Measurements from ENCODE around the gene EPB41L2.
"Not testable (repeated sequence)": the region's sequence is repeated elsewhere in the genome, so short reads cannot be mapped to it uniquely, and the experiment has no call there.

Gene EPB41L2

DNA sequence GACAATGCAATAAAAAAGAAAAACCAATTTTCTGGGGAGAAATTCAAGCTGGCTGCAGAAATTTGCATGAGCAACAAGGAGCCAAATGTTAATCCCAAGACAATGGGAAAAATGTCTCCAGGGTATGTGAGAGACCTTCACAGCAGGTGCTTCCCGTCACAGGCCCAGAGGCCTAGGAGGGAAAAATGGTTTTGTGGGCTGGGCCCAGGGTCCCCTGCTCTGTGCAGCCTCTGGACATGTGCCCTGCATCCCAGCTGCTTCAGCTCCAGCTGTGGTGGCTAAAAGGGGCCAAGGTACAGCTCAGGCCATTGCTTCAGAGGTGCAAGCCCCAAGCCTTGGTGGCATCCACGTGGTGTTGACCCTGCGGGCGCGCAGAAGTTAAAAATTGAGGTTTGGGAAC lies 55.1 kb downstream of the EPB41L2 start:
- not testable (repeated sequence) for H3K27me3 ChIP-seq (replicated peaks; ENCODE audit: control insufficient read depth, insufficient read depth, low read length, poor library complexity, severe bottlenecking); H3K4me1 ChIP-seq (ENCODE audit: control insufficient read depth, insufficient read depth, low read length, poor library complexity, severe bottlenecking); H3K27ac ChIP-seq (ENCODE audit: insufficient read depth, low read length, poor library complexity, severe bottlenecking); DNase-seq; H3K9me3 ChIP-seq (ENCODE audit: control insufficient read depth, low read length); H3K4me3 ChIP-seq (ENCODE audit: insufficient read depth, low read depth, low read length, poor library complexity, severe bottlenecking); H3K36me3 ChIP-seq (ENCODE audit: control insufficient read depth, insufficient read depth, low read length)

GRCh38 chr6:131007286-131007685 lies 55.8 kb downstream of the EPB41L2 start:
- H3K4me3 ChIP-seq (ENCODE audit: insufficient read depth, low read depth, low read length, poor library complexity, severe bottlenecking) = no peak overlapping the region
- no peaks in the 10 kb centered on the region for H3K4me1 ChIP-seq (ENCODE audit: control insufficient read depth, insufficient read depth, low read length, poor library complexity, severe bottlenecking)
- no peaks in the 10 kb centered on the region for H3K27me3 ChIP-seq (replicated peaks; ENCODE audit: control insufficient read depth, insufficient read depth, low read length, poor library complexity, severe bottlenecking)
- H3K27ac ChIP-seq (ENCODE audit: insufficient read depth, low read length, poor library complexity, severe bottlenecking) = no peak overlapping the region
- no peak for DNase-seq
- peaks cover 4% of the 10 kb centered on the region for H3K9me3 ChIP-seq (ENCODE audit: control insufficient read depth, low read length)
- H3K36me3 ChIP-seq (ENCODE audit: control insufficient read depth, insufficient read depth, low read length) = no peaks in the 10 kb centered on the region

- Histone ChIP-seq H3K4me3 (ENCODE audit: insufficient read depth, low read depth, low read length, poor library complexity, severe bottlenecking) (no peak overlapping the region), H3K27ac (ENCODE audit: insufficient read depth, low read length, poor library complexity, severe bottlenecking) (no peak overlapping the region), H3K36me3 (ENCODE audit: control insufficient read depth, insufficient read depth, low read length) (no peaks in the 10 kb centered on the region), H3K4me1 (ENCODE audit: control insufficient read depth, insufficient read depth, low read length, poor library complexity, severe bottlenecking) (no peaks in the 10 kb centered on the region), H3K27me3 (replicated peaks; ENCODE audit: control insufficient read depth, insufficient read depth, low read length, poor library complexity, severe bottlenecking) (no peaks in the 10 kb centered on the region), H3K9me3 (ENCODE audit: control insufficient read depth, low read length) (peaks cover 4% of the 10 kb centered on the region)
- DNase-seq = no peak
Measured at GRCh38 chr6:131005439-131006016, 57.5 kb downstream of the EPB41L2 start.

DNA sequence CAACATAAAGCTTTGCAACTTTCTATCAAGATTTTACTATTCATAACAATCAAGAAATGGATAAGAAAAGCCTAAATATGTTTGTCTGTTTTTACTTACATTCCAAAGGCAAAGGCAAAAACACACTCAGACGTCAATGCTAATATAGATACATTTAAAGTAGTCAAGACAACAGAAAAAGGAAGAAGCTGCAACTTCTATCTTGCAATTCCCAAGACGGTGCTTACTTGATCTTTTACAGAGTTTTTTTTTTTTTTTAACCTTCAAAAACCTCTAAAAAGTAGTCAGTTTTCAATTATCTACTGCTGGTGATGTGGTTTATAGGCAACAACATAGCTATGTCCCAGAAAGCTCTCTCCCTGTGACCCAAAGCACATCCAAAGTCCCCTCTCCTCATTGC lies 58.1 kb downstream of the EPB41L2 start:
- Histone ChIP-seq H3K36me3 (ENCODE audit: control insufficient read depth, insufficient read depth, low read length) (no peaks in the 10 kb centered on the region), H3K4me3 (ENCODE audit: insufficient read depth, low read depth, low read length, poor library complexity, severe bottlenecking) (no peak overlapping the region), H3K27me3 (replicated peaks; ENCODE audit: control insufficient read depth, insufficient read depth, low read length, poor library complexity, severe bottlenecking) (no peaks in the 10 kb centered on the region), H3K9me3 (ENCODE audit: control insufficient read depth, low read length) (peaks cover 4% of the 10 kb centered on the region), H3K4me1 (ENCODE audit: control insufficient read depth, insufficient read depth, low read length, poor library complexity, severe bottlenecking) (no peaks in the 10 kb centered on the region), H3K27ac (ENCODE audit: insufficient read depth, low read length, poor library complexity, severe bottlenecking) (no peak overlapping the region)
- no peak for DNase-seq

GRCh38 chr6:131004387-131004755 lies 58.7 kb downstream of the EPB41L2 start:
- H3K36me3 ChIP-seq (ENCODE audit: control insufficient read depth, insufficient read depth, low read length) = no peaks in the 10 kb centered on the region
- H3K4me1 ChIP-seq (ENCODE audit: control insufficient read depth, insufficient read depth, low read length, poor library complexity, severe bottlenecking) = no peaks in the 10 kb centered on the region
- H3K4me3 ChIP-seq (ENCODE audit: insufficient read depth, low read depth, low read length, poor library complexity, severe bottlenecking) = no peak overlapping the region
- H3K9me3 ChIP-seq (ENCODE audit: control insufficient read depth, low read length) = peaks cover 4% of the 10 kb centered on the region
- DNase-seq = no peak
- H3K27ac ChIP-seq (ENCODE audit: insufficient read depth, low read length, poor library complexity, severe bottlenecking) = no peak overlapping the region
- no peaks in the 10 kb centered on the region for H3K27me3 ChIP-seq (replicated peaks; ENCODE audit: control insufficient read depth, insufficient read depth, low read length, poor library complexity, severe bottlenecking)

- H3K9me3 ChIP-seq (ENCODE audit: control insufficient read depth, low read length) = peaks cover 4% of the 10 kb centered on the region
- no peak overlapping the region for H3K27ac ChIP-seq (ENCODE audit: insufficient read depth, low read length, poor library complexity, severe bottlenecking)
- no peaks in the 10 kb centered on the region for H3K27me3 ChIP-seq (replicated peaks; ENCODE audit: control insufficient read depth, insufficient read depth, low read length, poor library complexity, severe bottlenecking)
- H3K36me3 ChIP-seq (ENCODE audit: control insufficient read depth, insufficient read depth, low read length) = no peaks in the 10 kb centered on the region
- H3K4me1 ChIP-seq (ENCODE audit: control insufficient read depth, insufficient read depth, low read length, poor library complexity, severe bottlenecking) = no peaks in the 10 kb centered on the region
- no peak overlapping the region for H3K4me3 ChIP-seq (ENCODE audit: insufficient read depth, low read depth, low read length, poor library complexity, severe bottlenecking)
- DNase-seq = no peak
Measured at GRCh38 chr6:131003488-131004386, 59.3 kb downstream of the EPB41L2 start.

- DNase-seq = no peak
Measured at GRCh38 chr6:131002661-131002980, 60.4 kb downstream of the EPB41L2 start.

DNA sequence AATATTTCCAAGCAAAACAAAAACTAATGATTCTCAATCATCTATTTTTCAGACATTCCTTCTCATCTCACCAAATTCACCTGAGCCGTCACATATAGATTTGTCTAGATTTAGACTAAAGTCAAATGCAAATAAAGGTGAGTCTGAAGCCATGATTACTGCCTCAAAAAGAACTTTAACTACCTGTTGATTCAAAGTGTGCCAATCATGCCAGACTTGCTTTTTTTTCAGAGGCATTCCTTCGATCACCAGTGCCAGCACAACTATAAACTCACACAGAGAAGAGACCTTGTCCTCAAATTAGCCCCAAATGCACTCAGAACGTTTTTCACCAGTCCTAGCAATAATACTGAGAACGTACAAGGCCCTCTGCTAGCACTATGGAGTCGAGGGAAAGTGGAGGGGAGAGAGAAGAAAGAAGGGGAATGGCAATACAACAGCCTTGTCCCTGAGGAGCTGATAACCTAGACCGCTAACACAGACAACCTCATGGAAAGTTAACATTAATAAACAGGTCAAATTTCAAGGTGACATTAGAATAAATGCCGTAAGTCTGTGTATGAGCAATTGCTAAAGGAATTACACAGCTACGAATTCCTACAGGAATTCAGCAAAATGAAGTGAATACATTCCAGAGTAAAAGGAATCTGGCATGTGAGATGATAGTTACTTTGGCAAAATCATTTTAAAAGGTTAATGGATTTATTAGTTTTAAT lies 60.9 kb downstream of the EPB41L2 start:
- H3K9me3 ChIP-seq (ENCODE audit: control insufficient read depth, low read length) = no peaks in the 10 kb centered on the region
- no peaks in the 10 kb centered on the region for H3K27me3 ChIP-seq (replicated peaks; ENCODE audit: control insufficient read depth, insufficient read depth, low read length, poor library complexity, severe bottlenecking)
- no peak overlapping the region for H3K27ac ChIP-seq (ENCODE audit: insufficient read depth, low read length, poor library complexity, severe bottlenecking)
- H3K4me3 ChIP-seq (ENCODE audit: insufficient read depth, low read depth, low read length, poor library complexity, severe bottlenecking) = no peak overlapping the region
- no peak for DNase-seq
- H3K36me3 ChIP-seq (ENCODE audit: control insufficient read depth, insufficient read depth, low read length) = no peaks in the 10 kb centered on the region
- H3K4me1 ChIP-seq (ENCODE audit: control insufficient read depth, insufficient read depth, low read length, poor library complexity, severe bottlenecking) = no peaks in the 10 kb centered on the region

More at GRCh38 chr6:131002661-131002980, 60.4 kb downstream of the EPB41L2 start:
- Histone ChIP-seq H3K9me3 (ENCODE audit: control insufficient read depth, low read length) (no peaks in the 10 kb centered on the region), H3K27me3 (replicated peaks; ENCODE audit: control insufficient read depth, insufficient read depth, low read length, poor library complexity, severe bottlenecking) (no peaks in the 10 kb centered on the region), H3K27ac (ENCODE audit: insufficient read depth, low read length, poor library complexity, severe bottlenecking) (no peak overlapping the region), H3K4me3 (ENCODE audit: insufficient read depth, low read depth, low read length, poor library complexity, severe bottlenecking) (no peak overlapping the region), H3K4me1 (ENCODE audit: control insufficient read depth, insufficient read depth, low read length, poor library complexity, severe bottlenecking) (no peaks in the 10 kb centered on the region), H3K36me3 (ENCODE audit: control insufficient read depth, insufficient read depth, low read length) (no peaks in the 10 kb centered on the region)

- Histone ChIP-seq H3K4me3 (ENCODE audit: insufficient read depth, low read depth, low read length, poor library complexity, severe bottlenecking) (no peak overlapping the region), H3K9me3 (ENCODE audit: control insufficient read depth, low read length) (no peaks in the 10 kb centered on the region), H3K27ac (ENCODE audit: insufficient read depth, low read length, poor library complexity, severe bottlenecking) (no peak overlapping the region), H3K36me3 (ENCODE audit: control insufficient read depth, insufficient read depth, low read length) (no peaks in the 10 kb centered on the region), H3K4me1 (ENCODE audit: control insufficient read depth, insufficient read depth, low read length, poor library complexity, severe bottlenecking) (no peaks in the 10 kb centered on the region), H3K27me3 (replicated peaks; ENCODE audit: control insufficient read depth, insufficient read depth, low read length, poor library complexity, severe bottlenecking) (no peaks in the 10 kb centered on the region)
- no peak for DNase-seq
Measured at GRCh38 chr6:131001111-131001736, 61.8 kb downstream of the EPB41L2 start.

- no peak overlapping the region for H3K4me3 ChIP-seq (ENCODE audit: insufficient read depth, low read depth, low read length, poor library complexity, severe bottlenecking)
- no peaks in the 10 kb centered on the region for H3K9me3 ChIP-seq (ENCODE audit: control insufficient read depth, low read length)
- H3K27ac ChIP-seq (ENCODE audit: insufficient read depth, low read length, poor library complexity, severe bottlenecking) = no peak overlapping the region
- H3K36me3 ChIP-seq (ENCODE audit: control insufficient read depth, insufficient read depth, low read length) = no peaks in the 10 kb centered on the region
- no peaks in the 10 kb centered on the region for H3K4me1 ChIP-seq (ENCODE audit: control insufficient read depth, insufficient read depth, low read length, poor library complexity, severe bottlenecking)
- DNase-seq = no peak
- H3K27me3 ChIP-seq (replicated peaks; ENCODE audit: control insufficient read depth, insufficient read depth, low read length, poor library complexity, severe bottlenecking) = no peaks in the 10 kb centered on the region
Measured at GRCh38 chr6:131000544-131000943, 62.5 kb downstream of the EPB41L2 start.

Measured in effector memory CD4-positive, alpha-beta T cell (primary cell).